ENCODE results near the gene BST2. TPM values are rescaled to one million over a fixed set of nuclear protein-coding genes. Genes with fewer than 3 reads are reported as not detected.

Gene BST2
- total RNA-seq, 6 donors from 2014 or later: 30.4 to 197 (median 74.1) TPM

- 40 to 50% methylated on average over 10 of the region's 10 CpGs for whole genome bisulfite sequencing, 2 donors
- peak overlapping the region; percentile 12 to 70 (median 44) for H3K4me3 ChIP-seq
- H3K4me1 ChIP-seq: peaks cover 36 to 52% (median 41%) of the 10 kb centered on the region in 4 donors
- no peak for DNase-seq
- no peaks in the 10 kb centered on the region for H3K9me3 ChIP-seq
- peaks cover 0 to 4% (median 0%) of the 10 kb centered on the region in 4 donors for H3K36me3 ChIP-seq
- TF ChIP-seq EP300 (IDR thresholded peaks at IDR 0.05): no peak
- no peak for TF ChIP-seq CTCF (IDR thresholded peaks at IDR 0.05)
- TF ChIP-seq POLR2A (IDR thresholded peaks at IDR 0.05): no peak
- TF ChIP-seq POLR2AphosphoS5 (IDR thresholded peaks at IDR 0.05): peak in 1 of 2 donors; percentile 10
- ATAC-seq (ENCODE audit: low FRiP score in 2 of 2): peak; percentile 5
- H3K27ac ChIP-seq: peak overlapping the region; percentile 85 to 94 (median 90)
- H3K27me3 ChIP-seq: no peaks in the 10 kb centered on the region
These were observed 836 bp upstream of the BST2 start for GRCh38 chr19:17406046-17406886.

GRCh38 chr19:17404621-17405249 lies 695 bp downstream of the BST2 start:
- H3K4me3 ChIP-seq: peak overlapping the region; percentile 12 to 70 (median 44)
- no peak for DNase-seq
- 44 to 59% methylated on average over 6 to 7 of the region's 7 CpGs for WGBS, 2 donors
- H3K36me3 ChIP-seq: peaks cover 0 to 8% (median 0%) of the 10 kb centered on the region in 4 donors
- no peak for TF ChIP-seq CTCF (IDR thresholded peaks at IDR 0.05)
- TF ChIP-seq EP300 (IDR thresholded peaks at IDR 0.05): no peak
- no peak for TF ChIP-seq POLR2A (IDR thresholded peaks at IDR 0.05)
- TF ChIP-seq POLR2AphosphoS5 (IDR thresholded peaks at IDR 0.05): no peak
- no peaks in the 10 kb centered on the region for H3K9me3 ChIP-seq
- H3K4me1 ChIP-seq: peaks cover 36 to 52% (median 41%) of the 10 kb centered on the region in 4 donors
- H3K27me3 ChIP-seq: no peaks in the 10 kb centered on the region
- peak overlapping the region; percentile 85 to 94 (median 90) for H3K27ac ChIP-seq
- ATAC-seq (ENCODE audit: low FRiP score in 2 of 2): peak in 1 of 2 donors; percentile 2

- WGBS, 2 donors: 45 to 58% methylated on average over 6 of the region's 6 CpGs
- no peak for ATAC-seq (ENCODE audit: low FRiP score in 2 of 2)
- Histone ChIP-seq H3K36me3 (peaks cover 0 to 9% (median 0%) of the 10 kb centered on the region in 4 donors), H3K9me3 (no peaks in the 10 kb centered on the region), H3K27me3 (no peaks in the 10 kb centered on the region), H3K27ac (peak overlapping the region; percentile 22 to 94 (median 90)), H3K4me1 (peaks cover 36 to 52% (median 41%) of the 10 kb centered on the region in 4 donors), H3K4me3 (peak overlapping the region; percentile 12 to 70 (median 44))
- no peak for DNase-seq
- TF ChIP-seq EP300 (IDR thresholded peaks at IDR 0.05) (no peak), POLR2A (IDR thresholded peaks at IDR 0.05) (no peak), POLR2AphosphoS5 (IDR thresholded peaks at IDR 0.05) (no peak)
These were observed 1.4 kb downstream of the BST2 start for GRCh38 chr19:17404015-17404414.

GRCh38 chr19:17402982-17403855 lies 2.2 kb downstream of the BST2 start:
- Histone ChIP-seq H3K27me3 (no peaks in the 10 kb centered on the region), H3K36me3 (peaks cover 0 to 9% (median 1%) of the 10 kb centered on the region in 4 donors), H3K9me3 (no peaks in the 10 kb centered on the region), H3K4me1 (peaks cover 36 to 52% (median 39%) of the 10 kb centered on the region in 4 donors), H3K4me3 (peak overlapping the region in 3 of 4 donors; percentile 42 to 70 (median 47)), H3K27ac (peak overlapping the region; percentile 22 to 94 (median 90))
- 39 to 52% methylated on average over 19 to 30 of the region's 36 CpGs for WGBS, 2 donors
- peak in 1 of 2 donors; percentile 45 for ATAC-seq (ENCODE audit: low FRiP score in 2 of 2)
- peak; percentile 36 to 85 for DNase-seq
- TF ChIP-seq POLR2A (IDR thresholded peaks at IDR 0.05) (no peak), POLR2AphosphoS5 (IDR thresholded peaks at IDR 0.05) (no peak), CTCF (IDR thresholded peaks at IDR 0.05) (no peak), EP300 (IDR thresholded peaks at IDR 0.05) (no peak)

All from upper lobe of left lung (tissue), 6 donors.